ENCODE results near the gene TSPAN15.

TSPAN15 gene

GRCh38 chr10:69452676-69453415, 1.6 kb downstream of the TSPAN15 start:
- 80% methylated on average over 1 of the region's 6 CpGs for WGBS (ENCODE audit: insufficient coverage)
- H3K9me3 ChIP-seq (ENCODE audit: control extremely low read depth in 1 of 5, control insufficient read depth in 4 of 5, insufficient read depth in 2 of 5, low read depth in 1 of 5, low read length in 4 of 5), result no peaks in the 10 kb centered on the region
- ChIA-PET CTCF (no interaction called here), POLR2A (no interaction called here)
- no peak overlapping the region for H3K27ac ChIP-seq (ENCODE audit: insufficient read depth in 1 of 2, low read depth in 1 of 2, low read length in 2 of 2, poor library complexity in 1 of 2, severe bottlenecking in 2 of 2)
- H3K36me3 ChIP-seq (ENCODE audit: control insufficient read depth in 4 of 4, insufficient read depth in 4 of 4, low read length in 3 of 4), result no peaks in the 10 kb centered on the region
- H3K4me1 ChIP-seq (ENCODE audit: control extremely low read depth in 1 of 4, control insufficient read depth in 4 of 4, insufficient read depth in 4 of 4, low read length in 3 of 4), result peaks cover 5 to 27% (median 14%) of the 10 kb centered on the region in 4 experiments
- no peak overlapping the region for H3K4me3 ChIP-seq (ENCODE audit: control insufficient read depth in 1 of 7, extremely low read depth in 1 of 7, insufficient read depth in 4 of 7, low read depth in 2 of 7, low read length in 6 of 7)
- peaks cover 0 to 26% (median 4%) of the 10 kb centered on the region in 5 experiments for H3K27me3 ChIP-seq (replicated peaks in 2 of 5; ENCODE audit: control insufficient read depth in 4 of 5, insufficient read depth in 5 of 5, low read length in 4 of 5)
- DNase-seq, result no peak

GRCh38 chr10:69453795-69454194, 2.5 kb downstream of the TSPAN15 start:
- H3K27ac ChIP-seq (ENCODE audit: insufficient read depth in 1 of 2, low read depth in 1 of 2, low read length in 2 of 2, poor library complexity in 1 of 2, severe bottlenecking in 2 of 2), result no peak overlapping the region
- ChIA-PET CTCF (no interaction called here), POLR2A (no interaction called here)
- H3K9me3 ChIP-seq (ENCODE audit: control extremely low read depth in 1 of 5, control insufficient read depth in 4 of 5, insufficient read depth in 2 of 5, low read depth in 1 of 5, low read length in 4 of 5), result no peaks in the 10 kb centered on the region
- peaks cover 5 to 31% (median 14%) of the 10 kb centered on the region in 4 experiments for H3K4me1 ChIP-seq (ENCODE audit: control extremely low read depth in 1 of 4, control insufficient read depth in 4 of 4, insufficient read depth in 4 of 4, low read length in 3 of 4)
- H3K36me3 ChIP-seq (ENCODE audit: control insufficient read depth in 4 of 4, insufficient read depth in 4 of 4, low read length in 3 of 4), result no peaks in the 10 kb centered on the region
- no peak for DNase-seq
- peaks cover 0 to 26% (median 4%) of the 10 kb centered on the region in 5 experiments for H3K27me3 ChIP-seq (replicated peaks in 2 of 5; ENCODE audit: control insufficient read depth in 4 of 5, insufficient read depth in 5 of 5, low read length in 4 of 5)
- H3K4me3 ChIP-seq (ENCODE audit: control insufficient read depth in 1 of 7, extremely low read depth in 1 of 7, insufficient read depth in 4 of 7, low read depth in 2 of 7, low read length in 6 of 7), result no peak overlapping the region

- Histone ChIP-seq H3K36me3 (ENCODE audit: control insufficient read depth in 4 of 4, insufficient read depth in 4 of 4, low read length in 3 of 4) (no peaks in the 10 kb centered on the region), H3K9me3 (ENCODE audit: control extremely low read depth in 1 of 5, control insufficient read depth in 4 of 5, insufficient read depth in 2 of 5, low read depth in 1 of 5, low read length in 4 of 5) (no peaks in the 10 kb centered on the region), H3K27me3 (replicated peaks in 2 of 5; ENCODE audit: control insufficient read depth in 4 of 5, insufficient read depth in 5 of 5, low read length in 4 of 5) (peaks cover 0 to 26% (median 3%) of the 10 kb centered on the region in 5 experiments), H3K4me3 (ENCODE audit: control insufficient read depth in 1 of 7, extremely low read depth in 1 of 7, insufficient read depth in 4 of 7, low read depth in 2 of 7, low read length in 6 of 7) (no peak overlapping the region), H3K27ac (ENCODE audit: insufficient read depth in 1 of 2, low read depth in 1 of 2, low read length in 2 of 2, poor library complexity in 1 of 2, severe bottlenecking in 2 of 2) (no peak overlapping the region), H3K4me1 (ENCODE audit: control extremely low read depth in 1 of 4, control insufficient read depth in 4 of 4, insufficient read depth in 4 of 4, low read length in 3 of 4) (peaks cover 5 to 25% (median 14%) of the 10 kb centered on the region in 4 experiments)
- ChIA-PET POLR2A (no interaction called here), CTCF (interaction anchor here (1.0 to 1.5 kb wide), 2 partner anchors 22 to 48 kb away, joined by 3 read pairs; no protein-coding TSS in a partner anchor)
- DNase-seq, result no peak
- WGBS (ENCODE audit: insufficient coverage), result 100% methylated on average over 4 of the region's 10 CpGs
Observed at GRCh38 chr10:69455006-69455763, 3.9 kb downstream of the TSPAN15 start.

- Histone ChIP-seq H3K27me3 (replicated peaks in 2 of 5; ENCODE audit: control insufficient read depth in 4 of 5, insufficient read depth in 5 of 5, low read length in 4 of 5) (peaks cover 0 to 15% (median 3%) of the 10 kb centered on the region in 5 experiments), H3K27ac (ENCODE audit: insufficient read depth in 1 of 2, low read depth in 1 of 2, low read length in 2 of 2, poor library complexity in 1 of 2, severe bottlenecking in 2 of 2) (no peak overlapping the region), H3K9me3 (ENCODE audit: control extremely low read depth in 1 of 5, control insufficient read depth in 4 of 5, insufficient read depth in 2 of 5, low read depth in 1 of 5, low read length in 4 of 5) (no peaks in the 10 kb centered on the region), H3K36me3 (ENCODE audit: control insufficient read depth in 4 of 4, insufficient read depth in 4 of 4, low read length in 3 of 4) (no peaks in the 10 kb centered on the region), H3K4me3 (ENCODE audit: control insufficient read depth in 1 of 7, extremely low read depth in 1 of 7, insufficient read depth in 4 of 7, low read depth in 2 of 7, low read length in 6 of 7) (no peak overlapping the region), H3K4me1 (ENCODE audit: control extremely low read depth in 1 of 4, control insufficient read depth in 4 of 4, insufficient read depth in 4 of 4, low read length in 3 of 4) (peaks cover 0 to 25% (median under 1%) of the 10 kb centered on the region in 4 experiments)
- WGBS (ENCODE audit: insufficient coverage), result 100% methylated on average over 7 of the region's 8 CpGs
- POLR2A ChIA-PET, result no interaction called here
- DNase-seq, result no peak
- CTCF ChIA-PET, result interaction anchor here (2.5 kb wide), 1 partner anchor 8 kb away, joined by 12 read pairs; no protein-coding TSS in a partner anchor
Observed at GRCh38 chr10:69456880-69457693, 5.8 kb downstream of the TSPAN15 start.

- Histone ChIP-seq H3K4me3 (ENCODE audit: control insufficient read depth in 1 of 7, extremely low read depth in 1 of 7, insufficient read depth in 4 of 7, low read depth in 2 of 7, low read length in 6 of 7) (no peak overlapping the region), H3K27ac (ENCODE audit: insufficient read depth in 1 of 2, low read depth in 1 of 2, low read length in 2 of 2, poor library complexity in 1 of 2, severe bottlenecking in 2 of 2) (no peak overlapping the region), H3K27me3 (replicated peaks in 2 of 5; ENCODE audit: control insufficient read depth in 4 of 5, insufficient read depth in 5 of 5, low read length in 4 of 5) (peaks cover 0 to 9% (median 0%) of the 10 kb centered on the region in 5 experiments), H3K4me1 (ENCODE audit: control extremely low read depth in 1 of 4, control insufficient read depth in 4 of 4, insufficient read depth in 4 of 4, low read length in 3 of 4) (peaks cover 0 to 24% (median 0%) of the 10 kb centered on the region in 4 experiments), H3K9me3 (ENCODE audit: control extremely low read depth in 1 of 5, control insufficient read depth in 4 of 5, insufficient read depth in 2 of 5, low read depth in 1 of 5, low read length in 4 of 5) (no peaks in the 10 kb centered on the region), H3K36me3 (ENCODE audit: control insufficient read depth in 4 of 4, insufficient read depth in 4 of 4, low read length in 3 of 4) (no peaks in the 10 kb centered on the region)
- POLR2A ChIA-PET, result no interaction called here
- no peak for DNase-seq
- CTCF ChIA-PET, result interaction anchor here (2.5 kb wide), 1 partner anchor 9 kb away, joined by 12 read pairs; no protein-coding TSS in a partner anchor
- WGBS (ENCODE audit: insufficient coverage), result 98% methylated on average over 5 of the region's 5 CpGs
Observed at GRCh38 chr10:69457771-69458237, 6.5 kb downstream of the TSPAN15 start.

DNA sequence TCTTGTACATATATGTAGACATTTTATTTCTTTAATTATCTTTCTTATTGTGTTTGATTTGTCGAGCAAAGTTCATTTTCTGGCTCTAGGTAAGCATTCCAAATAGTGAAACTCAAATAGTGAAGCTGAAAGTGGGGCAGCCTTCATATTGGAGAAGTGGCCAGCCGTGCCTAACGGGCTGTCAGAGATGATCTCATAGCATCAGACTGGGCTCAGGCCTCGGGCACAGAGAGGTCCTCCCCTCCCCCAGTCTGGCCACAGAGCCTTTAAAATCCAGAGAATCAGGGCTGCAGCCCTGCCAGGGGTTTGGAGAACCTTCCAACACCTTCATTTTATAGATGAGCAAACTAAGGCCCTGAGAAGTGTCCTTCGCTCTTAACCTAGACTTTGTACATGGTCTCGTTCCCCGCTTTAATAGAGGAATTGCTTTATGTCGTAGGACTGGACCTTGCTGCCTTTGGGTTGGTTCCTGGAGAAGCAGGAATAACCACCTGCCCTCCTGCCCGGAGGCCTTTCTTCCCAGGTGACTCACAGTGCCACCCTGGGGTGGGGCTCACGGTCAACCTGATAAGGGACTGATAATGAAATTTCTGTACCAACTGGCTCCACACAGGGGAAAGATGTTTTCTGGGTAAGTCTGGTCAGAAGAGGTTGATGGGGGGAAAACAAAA, 7.3 kb downstream of the TSPAN15 start:
- Histone ChIP-seq H3K4me1 (ENCODE audit: control extremely low read depth in 1 of 4, control insufficient read depth in 4 of 4, insufficient read depth in 4 of 4, low read length in 3 of 4) (peaks cover 0 to 24% (median 0%) of the 10 kb centered on the region in 4 experiments), H3K4me3 (ENCODE audit: control insufficient read depth in 1 of 7, extremely low read depth in 1 of 7, insufficient read depth in 4 of 7, low read depth in 2 of 7, low read length in 6 of 7) (no peak overlapping the region), H3K27ac (ENCODE audit: insufficient read depth in 1 of 2, low read depth in 1 of 2, low read length in 2 of 2, poor library complexity in 1 of 2, severe bottlenecking in 2 of 2) (no peak overlapping the region), H3K27me3 (replicated peaks in 2 of 5; ENCODE audit: control insufficient read depth in 4 of 5, insufficient read depth in 5 of 5, low read length in 4 of 5) (peaks cover 0 to 2% (median 0%) of the 10 kb centered on the region in 5 experiments), H3K9me3 (ENCODE audit: control extremely low read depth in 1 of 5, control insufficient read depth in 4 of 5, insufficient read depth in 2 of 5, low read depth in 1 of 5, low read length in 4 of 5) (no peaks in the 10 kb centered on the region), H3K36me3 (ENCODE audit: control insufficient read depth in 4 of 4, insufficient read depth in 4 of 4, low read length in 3 of 4) (no peaks in the 10 kb centered on the region)
- ChIA-PET CTCF (interaction anchor here (1.9 to 2.5 kb wide), 3 partner anchors 9 to 10 kb away, joined by 4 to 12 read pairs (median 5); no protein-coding TSS in a partner anchor), POLR2A (no interaction called here)
- WGBS (ENCODE audit: insufficient coverage), result 87% methylated on average over 9 of the region's 10 CpGs
- DNase-seq, result no peak

Measured in common myeloid progenitor, CD34-positive (primary cell).